Effector memory CD8-positive, alpha-beta T cell (primary cell): ENCODE data around the gene BAHD1.
A peak's percentile ranks its signal among the peaks of the same experiment; 100 is the strongest.

Experiments used
- ATAC-seq: fragments of 150-1000 bp; cut with Tn5 transposase; replicated peaks from 2 replicates; pipeline ENCODE4 v1.10.0; 2021; ENCODE audit warnings: mild to moderate bottlenecking, moderate library complexity
- DNase-seq, 3 experiments: peaks; one replicate each; pipeline ENCODE4 v3.0.0; 2021
- H3K27ac Mint-ChIP-seq, 2 donors: one replicate each; pipeline ENCODE4 v1.8.0; 2022; ENCODE audit warnings: mild to moderate bottlenecking in 2 of 2, mixed read lengths in 2 of 2, moderate library complexity in 2 of 2
- H3K27me3 Mint-ChIP-seq, 2 donors: one replicate each; pipeline ENCODE4 v1.8.0; 2022; ENCODE audit warnings: mixed read lengths in 2 of 2
- H3K36me3 Mint-ChIP-seq: one replicate; pipeline ENCODE4 v1.8.0; 2022; ENCODE audit warnings: mild to moderate bottlenecking, moderate library complexity, mixed read lengths; ENCODE audit not compliant: insufficient read depth
- H3K4me1 Mint-ChIP-seq, 2 donors: one replicate each; pipeline ENCODE4 v1.8.0; 2022; ENCODE audit warnings: low read depth in 2 of 2, mixed read lengths in 2 of 2
- H3K4me3 Mint-ChIP-seq, 2 donors: one replicate each; pipeline ENCODE4 v1.8.0; 2022; ENCODE audit warnings: mild to moderate bottlenecking in 2 of 2, mixed read lengths in 2 of 2, moderate library complexity in 2 of 2
- H3K9me3 Mint-ChIP-seq, 2 donors: one replicate each; pipeline ENCODE4 v1.8.0; 2022; ENCODE audit warnings: mixed read lengths in 2 of 2

Gene BAHD1

GRCh38 chr15:40414816-40415215, 25.9 kb upstream of the BAHD1 start:
- H3K4me1 Mint-ChIP-seq: peaks cover 0 to 1% of the 10 kb centered on the region in 2 donors
- DNase-seq (no peak), ATAC-seq (no peak)
- H3K4me3 Mint-ChIP-seq: no peak overlapping the region
- H3K27ac Mint-ChIP-seq: no peak overlapping the region
- no peaks in the 10 kb centered on the region for H3K9me3 Mint-ChIP-seq
- H3K27me3 Mint-ChIP-seq: no peaks in the 10 kb centered on the region
- H3K36me3 Mint-ChIP-seq: peaks cover 44% of the 10 kb centered on the region

- no peaks in the 10 kb centered on the region for H3K9me3 Mint-ChIP-seq
- H3K4me1 Mint-ChIP-seq: peaks cover 0 to 1% of the 10 kb centered on the region in 2 donors
- peaks cover 40% of the 10 kb centered on the region for H3K36me3 Mint-ChIP-seq
- H3K27ac Mint-ChIP-seq: peak overlapping the region in 1 of 2 donors; percentile 15
- ATAC-seq (no peak), DNase-seq (no peak)
- H3K4me3 Mint-ChIP-seq: no peak overlapping the region
- no peaks in the 10 kb centered on the region for H3K27me3 Mint-ChIP-seq
These were observed 25.5 kb upstream of the BAHD1 start for GRCh38 chr15:40415226-40415625.

GRCh38 chr15:40416056-40416455, 24.7 kb upstream of the BAHD1 start:
- no peak overlapping the region for H3K27ac Mint-ChIP-seq
- DNase-seq (no peak), ATAC-seq (no peak)
- H3K4me3 Mint-ChIP-seq: no peak overlapping the region
- peaks cover 31% of the 10 kb centered on the region for H3K36me3 Mint-ChIP-seq
- no peaks in the 10 kb centered on the region for H3K9me3 Mint-ChIP-seq
- no peaks in the 10 kb centered on the region for H3K27me3 Mint-ChIP-seq
- peaks cover under 1 to 4% of the 10 kb centered on the region in 2 donors for H3K4me1 Mint-ChIP-seq

- H3K36me3 Mint-ChIP-seq: peaks cover 28% of the 10 kb centered on the region
- no peak overlapping the region for H3K27ac Mint-ChIP-seq
- H3K4me3 Mint-ChIP-seq: no peak overlapping the region
- peaks cover 0 to 6% of the 10 kb centered on the region in 2 donors for H3K4me1 Mint-ChIP-seq
- no peaks in the 10 kb centered on the region for H3K27me3 Mint-ChIP-seq
- ATAC-seq (no peak), DNase-seq (no peak)
- H3K9me3 Mint-ChIP-seq: no peaks in the 10 kb centered on the region
These were observed 22.6 kb upstream of the BAHD1 start for GRCh38 chr15:40418126-40418525.

- Mint-ChIP-seq H3K27ac (no peak overlapping the region), H3K36me3 (peaks cover 20% of the 10 kb centered on the region), H3K9me3 (no peaks in the 10 kb centered on the region), H3K4me1 (peaks cover 0 to 6% of the 10 kb centered on the region in 2 donors), H3K27me3 (no peaks in the 10 kb centered on the region), H3K4me3 (no peak overlapping the region)
- ATAC-seq (no peak), DNase-seq (no peak)
These were observed 20.6 kb upstream of the BAHD1 start for GRCh38 chr15:40420071-40420713.

GRCh38 chr15:40420793-40421192, 20.0 kb upstream of the BAHD1 start:
- H3K4me1 Mint-ChIP-seq: peaks cover 0 to 6% of the 10 kb centered on the region in 2 donors
- H3K4me3 Mint-ChIP-seq: no peak overlapping the region
- no peak for ATAC-seq
- no peaks in the 10 kb centered on the region for H3K9me3 Mint-ChIP-seq
- no peak overlapping the region for H3K27ac Mint-ChIP-seq
- DNase-seq: no peak
- H3K27me3 Mint-ChIP-seq: no peaks in the 10 kb centered on the region
- peaks cover 16% of the 10 kb centered on the region for H3K36me3 Mint-ChIP-seq

GRCh38 chr15:40421246-40422157, 19.3 kb upstream of the BAHD1 start:
- peaks cover 16% of the 10 kb centered on the region for H3K36me3 Mint-ChIP-seq

GRCh38 chr15:40424483-40425115, 16.2 kb upstream of the BAHD1 start:
- Mint-ChIP-seq H3K4me3 (no peak overlapping the region), H3K27ac (no peak overlapping the region), H3K4me1 (peaks cover 0 to 6% of the 10 kb centered on the region in 2 donors), H3K27me3 (no peaks in the 10 kb centered on the region), H3K36me3 (peaks cover 13% of the 10 kb centered on the region), H3K9me3 (no peaks in the 10 kb centered on the region)
- ATAC-seq: no peak
- no peak for DNase-seq

More at GRCh38 chr15:40421246-40422157, 19.3 kb upstream of the BAHD1 start:
- Mint-ChIP-seq H3K9me3 (no peaks in the 10 kb centered on the region), H3K4me3 (no peak overlapping the region), H3K4me1 (peaks cover 0 to 6% of the 10 kb centered on the region in 2 donors), H3K27me3 (no peaks in the 10 kb centered on the region), H3K27ac (no peak overlapping the region)
- peak; percentile 80 to 84 (median 80) for DNase-seq
- peak; percentile 99 for ATAC-seq

- Mint-ChIP-seq H3K4me3 (no peak overlapping the region), H3K27ac (no peak overlapping the region), H3K9me3 (no peaks in the 10 kb centered on the region), H3K4me1 (peaks cover 0 to 6% of the 10 kb centered on the region in 2 donors), H3K27me3 (no peaks in the 10 kb centered on the region), H3K36me3 (peaks cover 13% of the 10 kb centered on the region)
- ATAC-seq: no peak
- DNase-seq: no peak
These were observed 15.1 kb upstream of the BAHD1 start for GRCh38 chr15:40425681-40426080.

GRCh38 chr15:40427188-40427587, 13.6 kb upstream of the BAHD1 start:
- H3K36me3 Mint-ChIP-seq: peaks cover 6% of the 10 kb centered on the region
- no peaks in the 10 kb centered on the region for H3K27me3 Mint-ChIP-seq
- no peak overlapping the region for H3K4me3 Mint-ChIP-seq
- no peak overlapping the region for H3K27ac Mint-ChIP-seq
- ATAC-seq (no peak), DNase-seq (no peak)
- H3K9me3 Mint-ChIP-seq: no peaks in the 10 kb centered on the region
- H3K4me1 Mint-ChIP-seq: peaks cover 0 to under 1% of the 10 kb centered on the region in 2 donors

GRCh38 chr15:40428185-40428584, 12.6 kb upstream of the BAHD1 start:
- H3K36me3 Mint-ChIP-seq: peaks cover 6% of the 10 kb centered on the region
- no peak overlapping the region for H3K27ac Mint-ChIP-seq
- H3K27me3 Mint-ChIP-seq: no peaks in the 10 kb centered on the region
- ATAC-seq (no peak), DNase-seq (no peak)
- H3K4me3 Mint-ChIP-seq: no peak overlapping the region
- peaks cover 0 to 4% of the 10 kb centered on the region in 2 donors for H3K4me1 Mint-ChIP-seq
- H3K9me3 Mint-ChIP-seq: no peaks in the 10 kb centered on the region

GRCh38 chr15:40429068-40429710, 11.6 kb upstream of the BAHD1 start:
- Mint-ChIP-seq H3K27ac (no peak overlapping the region), H3K9me3 (no peaks in the 10 kb centered on the region), H3K4me3 (no peak overlapping the region), H3K36me3 (peaks cover 6% of the 10 kb centered on the region), H3K4me1 (peaks cover under 1 to 4% of the 10 kb centered on the region in 2 donors), H3K27me3 (no peaks in the 10 kb centered on the region)
- no peak for DNase-seq
- ATAC-seq: no peak

GRCh38 chr15:40430271-40430805, 10.4 kb upstream of the BAHD1 start:
- Mint-ChIP-seq H3K36me3 (peaks cover 2% of the 10 kb centered on the region), H3K27me3 (no peaks in the 10 kb centered on the region), H3K4me3 (no peak overlapping the region), H3K27ac (peak overlapping the region in 1 of 2 donors; percentile 39), H3K9me3 (no peaks in the 10 kb centered on the region), H3K4me1 (peaks cover 4% of the 10 kb centered on the region in 2 donors)
- no peak for ATAC-seq
- DNase-seq: no peak
